Breast epithelium (tissue), 3 donors: Measurements from ENCODE around the gene SLC8B1.

Experiments used
- POLR2AphosphoS5 ChIP-seq, 3 donors: sonication (generic); formaldehyde crosslinking; IDR thresholded peaks; one replicate each; pipeline ENCODE4 v1.6.1; 2017; ENCODE audit warnings: antibody characterized with exemption in 3 of 3
- TF ChIP-seq, protein P1 (sequence below), 3 donors: fragments of 450-650 bp; IDR thresholded peaks; one replicate each; pipeline ENCODE4 v1.5.1; 2016 to 2017; ENCODE audit warnings: antibody characterized with exemption in 3 of 3, mild to moderate bottlenecking in 3 of 3, moderate library complexity in 3 of 3

DNA sequence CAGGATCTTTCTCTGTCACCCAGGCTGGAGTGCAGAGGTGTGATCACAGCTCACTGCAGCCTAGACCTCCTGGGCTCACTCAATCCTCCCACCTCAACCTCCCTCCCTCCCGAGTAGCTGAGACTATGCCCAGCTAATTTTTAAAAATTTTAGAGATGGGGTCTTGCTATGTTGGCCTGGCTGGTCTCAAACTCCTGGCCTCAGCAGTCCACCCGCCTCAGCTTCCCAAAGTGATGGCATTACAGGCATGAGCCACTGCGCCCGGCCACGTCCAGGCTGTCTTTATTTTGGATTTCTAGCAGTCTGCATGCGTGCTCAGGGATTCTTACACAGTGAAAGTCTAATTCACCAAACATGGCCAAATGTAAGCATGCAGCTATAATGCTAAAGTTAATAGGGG is 17.8 kb downstream of the SLC8B1 start:
- no peak for TF ChIP-seq POLR2AphosphoS5 (IDR thresholded peaks at IDR 0.05)
- TF ChIP-seq, protein P1, sequence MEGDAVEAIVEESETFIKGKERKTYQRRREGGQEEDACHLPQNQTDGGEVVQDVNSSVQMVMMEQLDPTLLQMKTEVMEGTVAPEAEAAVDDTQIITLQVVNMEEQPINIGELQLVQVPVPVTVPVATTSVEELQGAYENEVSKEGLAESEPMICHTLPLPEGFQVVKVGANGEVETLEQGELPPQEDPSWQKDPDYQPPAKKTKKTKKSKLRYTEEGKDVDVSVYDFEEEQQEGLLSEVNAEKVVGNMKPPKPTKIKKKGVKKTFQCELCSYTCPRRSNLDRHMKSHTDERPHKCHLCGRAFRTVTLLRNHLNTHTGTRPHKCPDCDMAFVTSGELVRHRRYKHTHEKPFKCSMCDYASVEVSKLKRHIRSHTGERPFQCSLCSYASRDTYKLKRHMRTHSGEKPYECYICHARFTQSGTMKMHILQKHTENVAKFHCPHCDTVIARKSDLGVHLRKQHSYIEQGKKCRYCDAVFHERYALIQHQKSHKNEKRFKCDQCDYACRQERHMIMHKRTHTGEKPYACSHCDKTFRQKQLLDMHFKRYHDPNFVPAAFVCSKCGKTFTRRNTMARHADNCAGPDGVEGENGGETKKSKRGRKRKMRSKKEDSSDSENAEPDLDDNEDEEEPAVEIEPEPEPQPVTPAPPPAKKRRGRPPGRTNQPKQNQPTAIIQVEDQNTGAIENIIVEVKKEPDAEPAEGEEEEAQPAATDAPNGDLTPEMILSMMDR (IDR thresholded peaks at IDR 0.05), result no peak
